ENCODE measurements around the gene SH2D2A.
A peak's percentile ranks its signal among the peaks of the same experiment; 100 is the strongest.

Gene SH2D2A

DNA sequence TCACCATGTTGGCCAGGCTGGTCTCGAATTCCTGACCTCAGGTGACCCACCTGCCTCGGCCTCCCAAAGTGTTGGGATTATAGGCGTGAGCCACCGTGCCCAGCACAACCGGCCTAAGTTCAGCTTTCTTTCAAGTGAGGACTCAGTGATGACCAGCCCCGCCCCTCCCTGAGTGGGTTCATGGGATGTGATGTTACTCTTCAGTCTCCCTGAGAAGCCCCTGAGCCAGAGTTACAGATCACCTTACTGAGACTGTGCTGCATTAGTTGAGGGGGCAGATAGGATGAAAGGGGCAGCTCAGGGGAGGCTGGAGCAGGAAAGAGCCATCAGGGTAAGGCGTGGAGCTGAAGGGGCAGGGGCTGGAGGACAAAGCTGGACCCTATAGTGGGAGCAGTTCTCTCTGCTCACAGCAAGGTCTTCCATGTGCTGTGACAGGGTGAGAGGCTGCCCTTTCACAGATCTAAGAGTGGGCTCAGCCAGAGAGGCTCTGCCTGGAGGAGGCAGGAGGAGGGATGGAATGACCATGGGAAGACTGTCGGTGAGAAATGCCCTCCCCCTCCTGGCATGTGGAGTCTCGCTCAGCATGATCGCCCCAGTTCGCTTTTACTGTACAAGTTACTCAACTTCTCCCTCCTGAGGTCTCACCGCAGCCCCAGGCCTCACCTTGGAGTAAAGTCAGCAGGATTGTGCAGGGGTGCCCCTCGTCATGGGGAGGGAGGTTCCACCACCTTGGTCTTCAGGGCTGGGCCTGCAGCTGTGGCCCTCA is 13.4 kb downstream of the SH2D2A start:
- no peak for DNase-seq (ENCODE audit: low read depth)

DNA sequence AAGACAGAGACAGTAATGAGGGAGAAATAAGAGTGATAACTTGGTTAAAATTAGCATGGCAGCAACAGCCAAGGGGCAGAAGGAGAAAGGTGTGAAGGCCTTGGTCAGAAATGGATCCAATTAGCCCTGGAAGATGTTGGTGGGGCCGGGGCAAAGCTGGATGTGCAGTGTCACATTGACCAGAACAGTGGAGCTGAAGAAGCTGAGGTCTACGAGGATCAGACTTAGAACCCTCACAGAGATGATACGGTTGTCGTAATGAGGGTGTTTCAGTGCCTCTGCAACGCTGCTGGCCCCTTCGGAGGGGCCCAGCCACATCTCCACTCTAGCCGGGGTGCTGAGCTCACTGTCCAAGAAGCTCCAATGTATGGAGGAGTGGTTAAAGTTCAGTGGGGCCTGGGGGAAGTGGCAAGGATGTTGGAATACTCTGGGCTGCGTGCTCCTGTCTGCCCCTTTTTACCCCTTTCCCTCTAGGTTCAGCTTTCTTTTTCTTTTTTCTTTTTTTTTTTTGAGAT is 14.2 kb downstream of the SH2D2A start:
- no peak for DNase-seq (ENCODE audit: low read depth)

DNA sequence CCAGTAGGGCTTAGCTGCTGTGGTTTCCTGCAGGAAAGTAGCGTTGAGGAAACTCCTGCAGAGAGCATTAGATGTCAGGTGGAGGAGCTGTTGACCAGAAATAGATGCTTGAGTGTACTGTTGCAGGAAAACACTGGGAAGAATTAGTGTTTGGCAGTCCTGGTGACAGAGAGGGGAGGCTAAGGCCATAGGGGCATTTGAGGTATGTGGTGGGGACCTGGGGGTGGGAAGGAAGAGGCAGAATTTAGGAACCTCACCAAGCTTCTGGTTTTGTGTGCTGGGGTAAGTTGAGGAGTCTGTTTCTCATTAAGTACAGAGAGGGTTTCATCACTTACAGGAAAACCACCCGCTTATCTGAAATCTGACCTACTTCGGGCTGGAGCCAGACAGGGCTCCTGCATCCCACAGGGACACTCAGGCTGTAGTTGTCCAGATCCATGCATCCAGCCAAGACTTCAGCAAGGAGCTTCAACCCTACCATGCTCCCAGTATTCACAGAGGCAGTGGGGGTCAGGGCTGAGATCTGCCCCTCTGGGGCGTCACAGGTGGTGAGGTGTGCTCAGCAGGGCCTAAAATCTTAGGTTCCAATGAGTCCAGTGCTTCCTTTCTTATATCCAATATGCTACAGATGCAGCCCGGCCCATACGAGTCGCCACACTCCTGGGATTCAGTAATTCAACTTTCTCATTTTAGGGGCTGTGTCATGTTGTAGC is 15.1 kb downstream of the SH2D2A start:
- no peak for DNase-seq (ENCODE audit: low read depth)

DNA sequence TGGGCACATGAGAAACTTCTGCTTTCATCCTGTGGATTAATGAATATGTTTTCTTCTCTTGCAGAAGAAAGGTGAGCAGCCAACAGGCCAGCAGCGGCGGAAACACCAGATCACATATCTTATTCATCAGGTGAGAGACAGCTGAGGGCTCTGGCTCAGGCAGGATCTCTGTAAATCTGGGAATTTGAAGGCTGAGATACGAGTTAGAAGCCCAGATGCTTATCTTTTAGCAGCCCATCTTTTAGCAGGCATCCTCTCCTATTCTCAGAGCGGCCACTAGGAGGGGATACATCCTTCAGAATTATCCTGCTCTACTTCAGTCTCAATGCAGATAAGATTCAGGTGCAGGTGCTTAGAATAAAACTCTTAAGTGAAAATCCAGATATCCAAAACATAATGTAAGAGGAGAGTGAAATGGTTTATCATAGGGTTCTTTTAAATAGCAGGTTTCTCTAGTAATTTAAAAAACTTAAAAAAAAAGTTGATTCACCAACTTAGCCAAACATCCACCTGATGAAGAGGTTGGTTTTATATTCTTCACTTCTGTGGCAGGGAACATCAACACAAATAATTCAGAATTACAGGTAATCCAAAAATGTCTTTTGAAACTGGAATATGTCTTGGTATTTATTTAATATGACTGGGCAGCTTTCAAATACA is 19.3 kb downstream of the SH2D2A start:
- peak; percentile 33 for DNase-seq (ENCODE audit: low read depth)

DNA sequence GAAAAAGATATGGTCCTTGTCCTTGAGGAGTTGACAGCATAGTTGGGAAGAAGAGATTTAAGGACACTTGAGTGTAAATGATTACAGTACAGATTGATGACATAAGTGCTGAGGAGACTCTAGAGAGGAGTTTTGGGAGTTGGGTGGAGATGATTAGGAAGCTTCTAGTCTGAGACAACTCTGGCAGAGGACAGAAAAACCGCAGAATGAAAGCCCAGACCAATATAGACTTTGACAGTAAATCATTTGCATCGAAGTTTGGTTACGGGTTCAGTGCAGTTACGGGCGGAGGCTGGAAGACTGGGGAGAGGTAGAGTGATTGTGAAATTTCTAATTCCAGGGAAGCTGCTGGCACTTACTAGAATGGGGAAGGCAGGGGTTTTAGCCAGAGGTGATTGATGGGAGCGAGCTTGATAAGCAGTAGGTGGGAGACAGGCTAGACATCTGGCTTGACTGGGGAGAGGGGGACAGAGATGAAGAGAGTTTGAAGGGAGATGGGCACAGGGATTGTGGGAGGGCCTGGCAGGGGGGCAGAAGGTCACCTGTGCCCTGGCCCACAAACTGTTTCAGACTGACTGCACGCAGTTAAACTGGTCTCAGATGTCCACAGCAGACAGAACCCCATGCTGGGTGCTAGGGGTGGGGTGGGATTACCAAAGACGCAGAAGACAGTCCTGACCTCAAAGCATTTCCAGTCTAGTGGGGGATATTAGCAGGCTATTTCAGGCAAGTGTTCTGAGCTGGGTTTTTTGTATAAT is 20.1 kb downstream of the SH2D2A start:
- no peak for DNase-seq (ENCODE audit: low read depth)

DNA sequence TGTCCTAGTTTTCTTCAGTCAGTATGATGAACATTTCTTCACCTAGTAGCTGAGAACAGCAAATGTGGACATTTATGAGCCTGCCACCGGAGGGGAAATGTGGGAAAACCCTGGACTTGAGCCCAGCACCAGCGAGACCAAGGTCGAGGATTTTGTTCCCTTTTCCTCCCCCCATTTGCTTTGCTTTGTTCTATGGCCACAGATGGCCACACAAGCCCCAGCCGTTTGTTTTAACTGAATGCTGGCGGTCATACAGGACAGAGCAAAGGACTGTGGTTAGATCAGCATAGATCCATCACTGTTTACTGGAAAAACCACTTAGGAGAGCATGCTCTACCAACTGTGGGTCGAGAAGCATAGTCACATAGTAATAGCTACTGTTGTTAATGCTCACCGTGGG is 20.9 kb downstream of the SH2D2A start:
- DNase-seq (ENCODE audit: low read depth), result no peak

DNA sequence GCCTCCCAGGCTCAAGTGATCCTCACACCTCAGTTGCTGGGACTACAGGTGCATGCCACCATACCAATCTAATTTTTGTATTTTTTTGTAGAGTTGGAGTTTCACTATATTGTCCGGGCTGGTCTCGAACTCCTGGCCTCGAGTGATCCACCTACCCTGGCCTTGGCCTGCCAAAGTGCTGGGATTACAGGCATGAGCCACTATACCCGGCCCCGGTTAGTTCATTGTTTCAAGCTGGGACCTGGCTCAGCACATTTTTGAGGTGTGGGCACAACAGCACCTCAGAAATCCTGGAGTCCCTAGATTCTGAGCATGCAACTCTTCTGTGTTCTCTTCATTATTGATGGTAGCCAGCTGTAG is 21.3 kb downstream of the SH2D2A start:
- DNase-seq (ENCODE audit: low read depth), result no peak

DNA sequence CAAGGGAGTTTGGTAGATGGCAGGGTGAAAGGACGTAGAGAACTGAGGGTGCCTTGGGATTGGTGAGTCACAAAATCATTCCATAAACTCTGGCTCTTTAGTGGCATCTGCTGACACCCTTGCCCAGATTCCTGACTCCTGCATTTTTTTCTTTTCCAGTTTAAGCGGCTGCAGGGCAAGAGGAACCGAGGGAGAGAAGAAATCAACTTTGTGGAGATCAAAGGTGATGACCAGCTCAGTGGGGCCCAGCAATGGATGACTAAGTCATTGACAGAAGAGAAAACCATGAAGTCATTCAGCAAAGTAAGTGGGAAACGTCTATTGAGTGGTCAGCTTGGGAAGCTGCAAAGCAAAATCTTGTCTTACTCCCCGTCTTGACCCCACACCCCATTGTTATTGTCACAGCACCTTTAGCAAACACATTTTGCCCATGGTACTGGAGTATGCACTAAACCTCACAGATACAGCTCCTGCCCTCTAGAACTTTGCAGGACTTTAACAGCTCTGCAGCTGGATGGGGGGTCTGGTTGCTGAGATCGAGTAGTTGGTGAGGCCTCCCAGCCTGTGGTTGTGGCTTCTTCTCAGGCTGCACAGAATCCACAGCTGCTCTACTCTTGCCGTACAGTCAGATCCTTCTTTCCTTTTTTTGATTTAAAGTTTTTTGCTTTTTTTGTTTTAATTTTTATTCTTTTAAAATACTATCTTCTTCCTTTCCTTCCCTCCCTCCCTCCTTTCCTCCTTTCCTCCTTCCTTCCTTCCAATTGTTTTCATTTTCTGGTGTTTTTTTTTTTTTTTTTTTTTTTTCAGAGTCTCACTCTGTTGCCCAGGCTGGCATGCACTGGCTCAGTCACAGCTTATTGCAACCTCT is 21.9 kb downstream of the SH2D2A start:
- no peak for DNase-seq (ENCODE audit: low read depth)

DNA sequence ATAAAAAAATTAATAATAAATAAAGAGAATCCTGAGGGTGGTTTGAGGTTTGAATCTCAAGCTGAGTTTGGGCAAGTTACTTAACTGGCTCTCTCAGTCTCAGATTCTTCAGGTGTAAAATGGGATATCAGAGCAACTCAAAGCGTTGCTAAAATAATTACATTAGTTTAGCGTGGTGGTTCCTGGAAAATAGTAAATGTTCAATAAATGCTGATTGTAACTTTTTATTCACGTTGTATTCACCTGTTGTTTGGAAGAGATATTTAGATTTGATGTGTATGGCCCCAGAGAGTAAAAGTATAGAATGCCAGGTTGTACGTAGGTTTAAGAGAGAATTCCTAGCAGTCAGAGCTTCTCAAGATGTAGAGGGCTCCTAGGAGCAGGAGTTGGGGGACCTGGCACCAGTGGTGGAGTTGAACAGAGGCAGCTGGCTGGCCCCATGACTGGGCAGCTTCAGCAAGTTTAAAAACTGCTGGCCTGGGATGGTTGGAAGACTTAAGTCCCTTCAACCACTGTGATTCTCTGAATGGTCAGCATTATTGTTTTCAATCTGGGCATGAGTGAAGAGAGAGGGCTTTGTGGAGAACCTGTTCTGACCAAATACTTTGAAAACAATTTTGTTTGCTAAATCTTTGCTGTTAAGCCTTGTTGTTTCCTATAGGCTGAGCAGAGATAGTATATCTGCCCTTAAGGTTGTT is 26.9 kb downstream of the SH2D2A start:
- no peak for DNase-seq (ENCODE audit: low read depth)

DNA sequence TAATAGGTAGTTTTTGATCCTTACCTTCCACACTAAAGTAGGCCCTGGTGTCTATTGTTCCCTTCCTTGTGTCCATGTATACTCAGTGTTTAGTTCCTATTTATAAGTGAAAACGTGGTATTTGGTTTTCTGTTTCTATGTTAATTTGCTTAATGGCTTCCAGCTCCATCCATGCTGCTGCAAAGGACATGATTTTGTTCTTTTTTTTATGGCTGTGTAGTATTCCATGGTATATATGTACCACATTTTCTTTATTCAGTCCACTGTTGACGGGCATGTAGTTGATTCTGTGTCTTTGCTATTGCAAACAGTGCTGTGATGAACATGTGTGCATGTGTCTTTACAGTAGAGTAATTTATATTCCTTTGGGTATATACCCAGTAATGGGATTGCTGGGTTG is 28.5 kb downstream of the SH2D2A start:
- DNase-seq (ENCODE audit: low read depth), result no peak

DNA sequence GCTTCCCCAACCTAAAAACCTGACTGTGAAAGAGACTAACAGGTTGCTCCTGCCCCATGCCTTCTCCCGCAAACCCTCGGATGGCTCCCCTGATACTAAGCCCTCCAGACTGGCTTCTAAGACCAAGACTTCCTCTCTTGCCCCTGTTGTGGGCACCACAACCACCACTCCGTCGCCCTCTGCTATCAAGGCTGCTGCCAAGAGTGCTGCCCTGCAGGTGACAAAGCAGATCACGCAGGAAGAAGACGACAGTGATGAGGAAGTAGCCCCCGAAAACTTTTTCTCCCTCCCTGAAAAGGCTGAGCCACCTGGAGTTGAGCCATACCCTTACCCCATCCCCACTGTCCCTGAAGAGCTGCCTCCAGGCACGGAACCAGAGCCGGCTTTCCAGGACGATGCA is 30.0 kb downstream of the SH2D2A start:
- no peak for DNase-seq (ENCODE audit: low read depth)

DNA sequence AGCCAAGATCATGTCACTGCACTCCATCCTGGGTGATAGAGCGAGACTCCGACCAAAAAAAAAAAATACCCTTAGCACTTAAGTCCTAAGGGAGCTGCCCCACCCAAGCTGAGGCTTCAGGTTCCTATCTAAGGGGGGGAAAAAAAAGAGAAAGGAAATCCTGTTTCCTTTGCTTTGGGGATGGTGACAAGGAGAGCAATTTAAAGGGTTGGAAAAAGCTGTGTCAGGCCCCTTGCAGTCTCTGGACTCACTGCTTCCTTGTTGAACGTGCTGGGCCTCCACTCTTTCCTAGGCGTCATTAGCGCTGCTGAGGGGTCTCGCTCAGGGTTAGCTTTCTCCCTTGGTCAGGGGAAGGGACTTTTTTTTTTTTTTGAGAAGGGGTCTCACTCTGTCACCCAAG is 31.2 kb downstream of the SH2D2A start:
- no peak for DNase-seq (ENCODE audit: low read depth)

DNA sequence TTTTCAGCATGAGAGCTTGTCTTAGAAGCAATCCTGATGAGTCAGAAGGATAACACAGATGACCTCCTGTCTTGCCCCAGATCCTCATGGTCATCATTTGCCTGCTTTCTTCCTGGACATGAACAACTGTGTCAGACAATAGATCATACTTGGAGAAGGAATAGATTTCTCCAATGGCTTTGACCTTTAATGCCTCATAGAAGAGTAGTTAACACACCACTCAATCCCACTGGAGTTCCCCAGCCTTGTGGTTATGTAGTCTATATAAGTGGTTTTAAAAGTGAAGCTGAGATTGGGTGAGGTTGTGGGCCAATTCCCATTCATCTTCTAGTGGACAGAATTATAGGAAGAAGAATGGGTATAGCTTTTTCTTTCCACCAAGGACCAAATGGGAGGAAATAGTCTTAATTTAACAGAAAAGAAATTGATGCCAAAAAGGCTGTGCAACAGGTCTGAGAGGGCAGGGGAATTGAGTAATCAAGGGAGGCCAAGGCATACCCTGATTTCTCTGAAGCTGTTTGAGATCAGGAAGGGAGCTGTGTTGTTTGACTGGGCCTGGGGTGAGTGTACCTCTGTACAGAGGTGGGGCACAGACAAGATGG is 35.0 kb downstream of the SH2D2A start:
- DNase-seq (ENCODE audit: low read depth), result no peak

DNA sequence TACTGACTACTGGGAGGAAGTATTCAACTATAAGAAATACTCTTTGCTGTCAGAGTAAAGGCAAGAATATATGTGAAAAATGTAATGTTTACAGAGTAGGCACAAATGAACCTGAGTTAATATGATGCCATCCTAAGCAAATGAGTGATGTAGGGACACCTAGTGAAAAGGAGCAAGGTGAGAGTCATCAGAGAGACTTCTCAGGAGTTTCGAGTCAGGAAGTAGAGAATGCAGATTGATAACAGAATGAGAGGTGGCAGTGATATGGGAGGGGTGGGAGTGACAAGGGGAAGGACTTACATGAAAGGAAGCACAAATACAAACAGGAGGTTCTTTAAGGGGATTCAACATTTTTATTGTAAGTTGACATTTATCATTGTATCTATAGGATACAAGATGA is 39.1 kb downstream of the SH2D2A start:
- no peak for DNase-seq (ENCODE audit: low read depth)

DNA sequence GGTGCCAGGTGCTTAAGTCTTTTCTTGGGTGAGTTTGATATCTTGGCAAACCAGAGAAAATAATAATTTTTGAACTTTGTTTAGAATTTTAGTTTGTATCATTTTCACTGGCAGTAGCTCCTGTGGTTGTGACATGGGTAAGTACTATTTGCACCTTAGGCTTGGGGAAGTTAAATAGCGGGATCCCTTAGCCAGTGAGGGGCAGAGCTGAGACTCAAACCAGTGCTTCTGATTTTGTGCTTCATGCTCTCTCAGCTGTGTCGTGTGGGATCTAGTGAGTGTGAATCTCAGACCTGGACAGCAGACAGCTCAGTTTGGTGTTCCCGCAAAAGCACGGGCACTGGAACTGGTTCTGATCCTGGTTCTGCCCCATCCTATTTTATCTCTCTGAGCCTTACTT is 39.7 kb downstream of the SH2D2A start:
- no peak for DNase-seq (ENCODE audit: low read depth)

DNA sequence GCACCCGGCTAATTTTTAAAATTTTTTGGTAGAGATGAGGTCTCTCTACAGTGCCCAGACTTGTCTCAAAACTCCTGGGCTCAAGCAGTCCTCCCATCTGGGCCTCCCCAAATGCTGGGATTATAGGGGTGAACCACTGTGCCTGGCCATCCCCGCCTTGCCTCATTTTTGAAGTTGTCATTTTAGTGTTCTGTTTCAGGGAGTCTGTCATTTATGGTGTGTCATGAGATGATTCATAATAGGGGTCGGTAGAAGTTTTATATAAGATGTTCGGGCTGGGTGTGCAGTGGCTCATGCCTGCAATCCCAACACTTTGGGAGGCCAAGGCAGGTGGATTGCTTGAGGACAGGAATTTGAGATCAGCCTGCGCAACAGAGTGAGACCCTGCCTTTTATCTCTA is 40.8 kb downstream of the SH2D2A start:
- DNase-seq (ENCODE audit: low read depth), result no peak

DNA sequence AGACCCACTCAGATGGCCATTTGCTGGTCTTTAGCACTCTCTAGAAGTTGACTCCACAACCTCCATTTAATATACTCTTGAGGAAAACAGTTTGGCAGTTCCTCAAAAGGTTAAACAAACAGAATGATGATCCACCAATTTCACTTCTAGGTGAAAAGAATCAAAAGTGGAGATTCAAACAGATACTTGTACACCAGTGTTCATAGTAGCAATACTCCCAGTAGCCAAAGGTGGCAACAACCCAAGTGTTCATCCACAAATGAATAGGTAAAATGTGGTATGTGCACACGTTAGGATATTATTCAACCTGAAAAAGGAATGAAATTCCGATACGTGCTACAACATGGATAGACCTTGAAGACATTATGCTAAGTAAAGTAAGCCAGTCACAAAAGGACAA is 43.0 kb downstream of the SH2D2A start:
- no peak for DNase-seq (ENCODE audit: low read depth)

DNA sequence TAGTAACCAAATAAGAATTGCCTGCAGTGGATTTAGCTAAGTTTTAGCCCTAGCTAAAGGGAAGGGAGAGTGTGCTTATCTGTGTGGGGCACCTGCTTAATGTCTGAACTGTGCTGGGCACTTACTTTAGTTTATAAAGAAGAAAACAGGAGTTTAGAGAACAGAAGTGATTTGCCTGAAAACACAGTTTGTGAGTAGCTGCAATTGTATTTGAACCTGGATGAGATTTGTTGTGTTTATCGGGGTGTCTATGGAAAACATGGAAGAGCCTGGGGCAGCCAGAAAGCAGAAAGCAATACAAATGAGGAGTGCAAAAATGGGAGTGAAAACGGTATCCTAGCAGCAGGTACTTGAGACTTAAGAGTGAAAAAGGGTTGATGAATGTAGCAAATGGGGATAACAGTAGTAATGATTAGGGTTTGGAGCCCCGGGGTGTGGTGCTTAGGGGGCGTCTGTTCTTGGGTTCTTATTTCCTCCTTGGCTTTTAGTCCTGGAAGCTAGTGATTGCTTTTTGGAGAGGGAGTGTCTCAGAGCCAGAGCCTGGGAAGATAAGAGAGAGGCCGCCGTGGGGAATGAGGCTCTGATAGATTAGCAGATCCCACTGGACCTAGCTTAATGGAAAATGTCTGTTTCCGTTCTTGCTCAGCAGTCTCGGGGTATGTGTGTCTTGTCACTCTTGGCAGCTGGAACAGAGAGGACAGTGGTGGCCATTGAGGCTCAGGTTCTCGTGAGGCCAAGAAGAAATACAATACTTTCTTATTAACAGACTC is 43.7 kb downstream of the SH2D2A start:
- no peak for DNase-seq (ENCODE audit: low read depth)

DNA sequence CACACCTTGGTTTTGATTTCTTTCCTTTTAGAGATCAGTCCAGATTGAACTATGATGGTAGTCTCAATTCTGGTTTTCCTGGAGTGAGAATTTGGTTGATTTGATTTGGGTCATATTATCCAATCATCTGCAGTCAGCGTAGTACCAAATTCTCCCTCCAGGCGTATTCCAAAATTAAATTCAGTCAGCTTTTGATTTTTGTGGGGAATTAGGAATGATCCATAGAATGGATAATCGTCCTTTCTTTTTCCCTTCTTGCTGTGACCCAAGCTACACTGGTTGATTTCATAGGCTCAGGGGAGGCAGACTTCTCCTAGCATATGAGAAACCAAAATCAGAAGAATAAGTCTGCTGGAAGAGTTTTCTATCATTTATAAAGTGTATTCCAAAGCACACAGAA is 44.4 kb downstream of the SH2D2A start:
- no peak for DNase-seq (ENCODE audit: low read depth)

Measured in HS-27A (cell line).